ENCODE measurements around the gene KIF22.
"Not testable (repeated sequence)": the region's sequence is repeated elsewhere in the genome, so short reads cannot be mapped to it uniquely, and the experiment has no call there.

KIF22 gene

GRCh38 chr16:29813644-29814562, 23.4 kb downstream of the KIF22 start:
- no peak for DNase-seq (ENCODE audit: low read depth in 2 of 2, low spot score in 1 of 2)

- DNase-seq (ENCODE audit: low read depth in 2 of 2, low spot score in 1 of 2): no peak
Measured at GRCh38 chr16:29814592-29814991, 24.0 kb downstream of the KIF22 start.

- DNase-seq (ENCODE audit: low read depth in 2 of 2, low spot score in 1 of 2): no peak
Measured at GRCh38 chr16:29815032-29815721, 24.6 kb downstream of the KIF22 start.

GRCh38 chr16:29815793-29816693, 25.5 kb downstream of the KIF22 start, which contains the start of gene PAGR1:
TSS of gene PAGR1 (plus strand) at chr16:29816152. CDS start at chr16:29816526, 374 bp downstream.
- DNase-seq (ENCODE audit: low read depth in 2 of 2, low spot score in 1 of 2): peak; percentile 95 to 97

GRCh38 chr16:29816694-29817441, 26.3 kb downstream of the KIF22 start:
- no peak for DNase-seq (ENCODE audit: low read depth in 2 of 2, low spot score in 1 of 2)

- no peak for DNase-seq (ENCODE audit: low read depth in 2 of 2, low spot score in 1 of 2)
Measured at GRCh38 chr16:29818082-29818481, 27.5 kb downstream of the KIF22 start.

GRCh38 chr16:29819506-29819905, 29.0 kb downstream of the KIF22 start:
- DNase-seq (ENCODE audit: low read depth in 2 of 2, low spot score in 1 of 2): no peak

GRCh38 chr16:29820271-29820701, 29.7 kb downstream of the KIF22 start, which contains the start of gene MVP:
TSS of gene MVP (plus strand) at chr16:29820462. CDS start at chr16:29830550, 10,088 bp downstream.
- DNase-seq (ENCODE audit: low read depth in 2 of 2, low spot score in 1 of 2): no peak

GRCh38 chr16:29820730-29821642, 30.4 kb downstream of the KIF22 start:
- no peak for DNase-seq (ENCODE audit: low read depth in 2 of 2, low spot score in 1 of 2)

GRCh38 chr16:29821643-29822115, 31.1 kb downstream of the KIF22 start:
- DNase-seq (ENCODE audit: low read depth in 2 of 2, low spot score in 1 of 2): no peak

GRCh38 chr16:29824589-29825144, 34.1 kb downstream of the KIF22 start:
- DNase-seq (ENCODE audit: low read depth in 2 of 2, low spot score in 1 of 2): no peak

GRCh38 chr16:29825145-29826044, 34.8 kb downstream of the KIF22 start:
- no peak for DNase-seq (ENCODE audit: low read depth in 2 of 2, low spot score in 1 of 2)

GRCh38 chr16:29826342-29826695, 35.8 kb downstream of the KIF22 start:
- DNase-seq (ENCODE audit: low read depth in 2 of 2, low spot score in 1 of 2): no peak

- DNase-seq (ENCODE audit: low read depth in 2 of 2, low spot score in 1 of 2): no peak
Measured at GRCh38 chr16:29830774-29831173, 40.2 kb downstream of the KIF22 start.

GRCh38 chr16:29831490-29831889, 40.9 kb downstream of the KIF22 start:
- no peak for DNase-seq (ENCODE audit: low read depth in 2 of 2, low spot score in 1 of 2)

GRCh38 chr16:29833219-29833618, 42.7 kb downstream of the KIF22 start:
- DNase-seq (ENCODE audit: low read depth in 2 of 2, low spot score in 1 of 2): not testable (repeated sequence)

- DNase-seq (ENCODE audit: low read depth in 2 of 2, low spot score in 1 of 2): no peak
Measured at GRCh38 chr16:29834079-29834478, 43.5 kb downstream of the KIF22 start.

GRCh38 chr16:29835926-29836325, 45.4 kb downstream of the KIF22 start:
- DNase-seq (ENCODE audit: low read depth in 2 of 2, low spot score in 1 of 2): no peak

Data from stimulated activated CD8-positive, alpha-beta memory T cell treated with anti-CD3 and anti-CD28 coated beads, Interleukin-4, amount 100 ng/mL, for 4 hours (primary cell).